Rectal smooth muscle tissue (tissue), 1 donor: ENCODE results near the gene POLR2M.

Experiments used
- H3K27ac ChIP-seq: one replicate; pipeline ENCODE4 v1.7.0; 2013; ENCODE audit warnings: low read depth, low read length, inconsistent platforms
- H3K27me3 ChIP-seq: one replicate; pipeline ENCODE4 v1.7.0; 2013; ENCODE audit warnings: low read length; ENCODE audit not compliant: control insufficient read depth, insufficient read depth
- H3K36me3 ChIP-seq: one replicate; pipeline ENCODE4 v1.7.0; 2013; ENCODE audit warnings: low read length; ENCODE audit not compliant: control insufficient read depth, insufficient read depth
- H3K4me1 ChIP-seq: one replicate; pipeline ENCODE4 v1.7.0; 2013; ENCODE audit warnings: low read length; ENCODE audit not compliant: control insufficient read depth, insufficient read depth
- H3K4me3 ChIP-seq: one replicate; pipeline ENCODE4 v1.7.0; 2013; ENCODE audit warnings: low read length
- H3K9ac ChIP-seq: one replicate; pipeline ENCODE4 v1.7.0; 2013; ENCODE audit warnings: low read length

The POLR2M gene

DNA sequence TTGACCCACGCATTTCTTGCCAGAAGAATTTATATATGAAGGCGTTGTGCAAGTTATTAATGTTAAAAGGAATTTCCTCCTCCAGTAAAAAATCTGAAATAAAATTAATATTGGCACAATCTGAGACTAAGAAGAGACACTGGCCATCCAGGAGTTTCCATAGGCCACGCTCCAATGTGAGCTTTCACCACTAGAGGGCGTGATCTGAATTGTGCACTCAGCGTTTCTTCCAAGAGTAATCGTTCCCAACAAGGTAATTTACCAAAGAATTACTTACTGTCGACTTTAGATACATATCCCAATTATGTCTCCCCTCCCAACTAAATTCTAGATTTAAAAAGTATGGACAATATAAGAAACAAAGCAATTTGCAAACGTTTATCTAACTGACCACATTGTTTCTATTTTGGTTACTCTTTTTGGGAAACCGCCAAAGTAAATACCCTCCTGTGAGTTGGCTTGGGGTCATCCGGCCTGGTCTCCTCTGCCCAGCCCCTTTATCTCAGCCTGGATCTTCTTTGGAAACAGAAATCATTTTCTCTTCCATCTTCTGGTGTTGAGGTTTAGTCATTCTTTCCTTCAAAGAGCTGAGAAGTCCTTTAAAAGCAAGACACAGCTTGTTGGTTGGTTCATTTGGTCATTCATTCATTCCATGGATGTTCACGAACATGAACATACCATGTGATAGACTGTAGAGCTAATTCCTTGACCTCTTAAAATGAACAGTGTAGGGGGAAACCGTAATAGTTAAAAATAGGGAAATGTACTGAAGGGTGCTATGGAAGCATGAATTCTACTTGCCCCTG is 26.2 kb downstream of the POLR2M start:
- H3K36me3 ChIP-seq, result no peaks in the 10 kb centered on the region
- H3K27me3 ChIP-seq, result no peaks in the 10 kb centered on the region
- H3K27ac ChIP-seq, result no peak overlapping the region
- H3K9ac ChIP-seq, result no peak overlapping the region
- peaks cover 2% of the 10 kb centered on the region for H3K4me1 ChIP-seq
- no peak overlapping the region for H3K4me3 ChIP-seq

GRCh38 chr15:57734860-57735259 is 28.3 kb downstream of the POLR2M start:
- H3K4me1 ChIP-seq, result peaks cover 2% of the 10 kb centered on the region
- no peaks in the 10 kb centered on the region for H3K27me3 ChIP-seq
- H3K27ac ChIP-seq, result no peak overlapping the region

DNA sequence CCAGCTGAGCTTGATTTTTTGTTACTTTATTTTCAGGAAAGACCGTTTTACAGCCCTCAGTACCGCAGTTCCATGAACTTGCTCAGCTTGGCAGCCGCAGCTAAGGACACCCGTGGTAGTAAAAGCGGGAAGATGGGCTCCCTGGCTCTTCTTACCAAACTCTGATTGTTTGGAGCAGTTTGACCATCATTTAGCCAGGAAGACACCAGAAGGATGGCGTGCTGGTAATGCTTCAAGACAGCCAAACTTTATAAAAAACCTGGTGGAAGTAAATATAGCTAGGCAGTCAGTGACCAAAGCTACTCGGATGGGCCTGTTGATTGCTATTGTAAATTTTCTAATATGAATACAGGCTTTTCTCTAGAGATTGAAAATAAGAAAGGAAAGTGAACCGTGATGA is 28.9 kb downstream of the POLR2M start:
- no peak overlapping the region for H3K4me3 ChIP-seq
- peaks cover 2% of the 10 kb centered on the region for H3K4me1 ChIP-seq
- no peak overlapping the region for H3K9ac ChIP-seq
- no peaks in the 10 kb centered on the region for H3K27me3 ChIP-seq
- H3K36me3 ChIP-seq, result no peaks in the 10 kb centered on the region
- H3K27ac ChIP-seq, result no peak overlapping the region

More at GRCh38 chr15:57734860-57735259, 28.3 kb downstream of the POLR2M start:
- H3K9ac ChIP-seq, result no peak overlapping the region
- H3K4me3 ChIP-seq, result no peak overlapping the region
- H3K36me3 ChIP-seq, result no peaks in the 10 kb centered on the region

DNA sequence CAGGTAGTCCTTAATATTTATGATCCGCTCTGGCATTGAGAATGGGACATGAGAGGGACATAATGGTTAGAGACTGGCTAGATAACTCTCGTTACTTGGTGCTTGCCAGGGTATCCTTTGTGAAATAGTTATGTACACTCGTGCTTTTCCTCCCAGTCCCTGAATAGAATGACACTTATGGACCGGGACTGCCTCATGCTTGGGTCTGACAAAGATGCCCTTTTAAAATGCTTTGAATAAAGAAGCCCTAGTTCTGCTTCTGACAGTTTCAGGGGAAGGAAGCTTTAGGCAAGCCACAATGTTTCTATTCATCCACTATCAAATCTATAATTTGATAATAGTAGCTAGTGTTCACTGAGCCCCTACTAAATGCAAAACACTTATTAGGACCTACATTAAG is 29.4 kb downstream of the POLR2M start:
- no peak overlapping the region for H3K27ac ChIP-seq
- no peak overlapping the region for H3K4me3 ChIP-seq
- H3K36me3 ChIP-seq, result no peaks in the 10 kb centered on the region
- H3K27me3 ChIP-seq, result no peaks in the 10 kb centered on the region
- H3K4me1 ChIP-seq, result peaks cover 2% of the 10 kb centered on the region
- H3K9ac ChIP-seq, result no peak overlapping the region

- peaks cover 2% of the 10 kb centered on the region for H3K4me1 ChIP-seq
- H3K27ac ChIP-seq, result no peak overlapping the region
- H3K9ac ChIP-seq, result no peak overlapping the region
Observed at GRCh38 chr15:57736591-57736990, 30.1 kb downstream of the POLR2M start.

GRCh38 chr15:57738734-57739237 is 32.3 kb downstream of the POLR2M start:
- no peak overlapping the region for H3K27ac ChIP-seq
- H3K27me3 ChIP-seq, result no peaks in the 10 kb centered on the region
- no peak overlapping the region for H3K4me3 ChIP-seq
- no peaks in the 10 kb centered on the region for H3K4me1 ChIP-seq
- no peaks in the 10 kb centered on the region for H3K36me3 ChIP-seq
- no peak overlapping the region for H3K9ac ChIP-seq

More at GRCh38 chr15:57736591-57736990, 30.1 kb downstream of the POLR2M start:
- Histone ChIP-seq H3K27me3 (no peaks in the 10 kb centered on the region), H3K4me3 (no peak overlapping the region), H3K36me3 (no peaks in the 10 kb centered on the region)

DNA sequence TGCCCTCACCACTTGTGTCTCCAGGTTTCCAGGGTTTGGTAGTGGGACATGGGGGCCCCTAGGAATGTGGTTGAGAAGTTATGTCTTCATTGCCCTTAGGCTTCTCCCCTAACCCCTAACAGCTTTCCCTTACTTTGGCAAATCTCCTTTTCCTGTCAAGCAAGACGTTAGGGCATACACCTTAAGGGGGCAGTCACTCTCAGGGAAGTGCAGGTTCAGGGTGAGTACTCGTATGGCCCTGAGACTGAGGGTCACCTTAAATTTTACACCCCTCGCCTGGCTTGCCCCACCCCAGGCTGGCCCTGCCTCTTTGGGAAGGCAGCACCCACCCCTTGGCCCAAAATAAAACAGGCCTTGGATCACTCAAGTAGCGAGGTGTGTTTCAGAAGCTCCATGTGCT is 33.5 kb downstream of the POLR2M start:
- Histone ChIP-seq H3K4me1 (no peaks in the 10 kb centered on the region), H3K36me3 (no peaks in the 10 kb centered on the region), H3K27ac (no peak overlapping the region), H3K9ac (no peak overlapping the region), H3K27me3 (no peaks in the 10 kb centered on the region), H3K4me3 (no peak overlapping the region)

- no peaks in the 10 kb centered on the region for H3K4me1 ChIP-seq
- H3K9ac ChIP-seq, result no peak overlapping the region
Observed at GRCh38 chr15:57741089-57741488, 34.6 kb downstream of the POLR2M start.

DNA sequence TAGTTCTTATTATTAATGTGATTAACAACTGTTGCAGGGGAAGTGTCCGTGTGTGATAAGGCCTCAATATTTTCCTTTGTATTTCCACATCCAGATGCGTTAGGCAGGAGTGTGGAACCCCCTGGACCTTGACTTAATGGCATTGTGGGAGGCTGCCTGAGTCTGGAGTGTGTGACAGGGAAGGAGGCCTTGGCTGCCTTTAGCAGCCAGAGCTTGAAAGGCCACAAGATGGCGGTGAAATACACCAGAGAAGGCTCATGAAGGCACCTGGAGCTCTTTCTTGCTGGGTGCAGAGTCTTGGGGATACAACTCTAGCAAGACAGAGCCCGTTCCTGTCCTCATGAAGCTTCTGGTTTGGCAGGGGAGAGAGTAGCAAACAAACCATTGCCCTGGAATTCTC is 36.9 kb downstream of the POLR2M start:
- no peak overlapping the region for H3K9ac ChIP-seq
- no peak overlapping the region for H3K27ac ChIP-seq
- no peak overlapping the region for H3K4me3 ChIP-seq
- peaks cover 3% of the 10 kb centered on the region for H3K4me1 ChIP-seq
- H3K36me3 ChIP-seq, result no peaks in the 10 kb centered on the region
- no peaks in the 10 kb centered on the region for H3K27me3 ChIP-seq

More at GRCh38 chr15:57741089-57741488, 34.6 kb downstream of the POLR2M start:
- Histone ChIP-seq H3K27ac (no peak overlapping the region), H3K36me3 (no peaks in the 10 kb centered on the region), H3K4me3 (no peak overlapping the region), H3K27me3 (no peaks in the 10 kb centered on the region)

DNA sequence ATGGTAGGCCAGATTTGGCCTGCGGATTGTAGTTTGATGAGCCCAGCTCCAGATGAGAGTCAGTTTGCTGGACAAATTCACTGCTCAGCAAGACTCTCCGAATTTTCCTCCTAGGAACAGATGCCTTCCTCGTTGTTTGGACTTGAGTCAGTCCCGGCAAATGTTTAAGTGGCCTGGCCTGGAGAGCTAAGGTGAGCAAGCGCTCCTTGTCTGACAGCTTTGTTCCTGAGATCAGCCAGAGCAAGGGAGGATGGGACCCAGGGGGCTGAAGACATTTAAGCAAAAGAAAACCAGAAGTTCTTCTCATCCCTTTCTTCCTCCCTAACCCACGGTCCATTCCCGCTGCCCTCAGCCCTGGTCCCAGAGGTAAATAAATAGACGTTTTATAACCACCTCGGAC is 40.3 kb downstream of the POLR2M start:
- H3K4me1 ChIP-seq, result peaks cover 3% of the 10 kb centered on the region
- no peaks in the 10 kb centered on the region for H3K27me3 ChIP-seq
- H3K27ac ChIP-seq, result peak overlapping the region; percentile 44
- no peak overlapping the region for H3K9ac ChIP-seq
- no peak overlapping the region for H3K4me3 ChIP-seq
- no peaks in the 10 kb centered on the region for H3K36me3 ChIP-seq

GRCh38 chr15:57747206-57747896 is 40.8 kb downstream of the POLR2M start:
- Histone ChIP-seq H3K36me3 (no peaks in the 10 kb centered on the region), H3K4me3 (peak overlapping the region; percentile 9), H3K27ac (peak overlapping the region; percentile 44), H3K4me1 (peaks cover 3% of the 10 kb centered on the region), H3K27me3 (no peaks in the 10 kb centered on the region), H3K9ac (no peak overlapping the region)

- no peaks in the 10 kb centered on the region for H3K27me3 ChIP-seq
- H3K27ac ChIP-seq, result no peak overlapping the region
- no peaks in the 10 kb centered on the region for H3K36me3 ChIP-seq
- peaks cover 3% of the 10 kb centered on the region for H3K4me1 ChIP-seq
- no peak overlapping the region for H3K4me3 ChIP-seq
- no peak overlapping the region for H3K9ac ChIP-seq
Observed at GRCh38 chr15:57751177-57751800, 44.8 kb downstream of the POLR2M start.
